HG02678 (cell line): Measurements from ENCODE around the gene NACC1.
"Not testable (repeated sequence)": the region's sequence is repeated elsewhere in the genome, so short reads cannot be mapped to it uniquely, and the experiment has no call there.

Experiments used
- ATAC-seq: cut with Tn5 transposase; IDR thresholded peaks from one replicate; pipeline ENCODE4 v1.9.1; 2021; ENCODE audit warnings: mild to moderate bottlenecking, moderate library complexity; ENCODE audit not compliant: unreplicated experiment

The NACC1 gene

DNA sequence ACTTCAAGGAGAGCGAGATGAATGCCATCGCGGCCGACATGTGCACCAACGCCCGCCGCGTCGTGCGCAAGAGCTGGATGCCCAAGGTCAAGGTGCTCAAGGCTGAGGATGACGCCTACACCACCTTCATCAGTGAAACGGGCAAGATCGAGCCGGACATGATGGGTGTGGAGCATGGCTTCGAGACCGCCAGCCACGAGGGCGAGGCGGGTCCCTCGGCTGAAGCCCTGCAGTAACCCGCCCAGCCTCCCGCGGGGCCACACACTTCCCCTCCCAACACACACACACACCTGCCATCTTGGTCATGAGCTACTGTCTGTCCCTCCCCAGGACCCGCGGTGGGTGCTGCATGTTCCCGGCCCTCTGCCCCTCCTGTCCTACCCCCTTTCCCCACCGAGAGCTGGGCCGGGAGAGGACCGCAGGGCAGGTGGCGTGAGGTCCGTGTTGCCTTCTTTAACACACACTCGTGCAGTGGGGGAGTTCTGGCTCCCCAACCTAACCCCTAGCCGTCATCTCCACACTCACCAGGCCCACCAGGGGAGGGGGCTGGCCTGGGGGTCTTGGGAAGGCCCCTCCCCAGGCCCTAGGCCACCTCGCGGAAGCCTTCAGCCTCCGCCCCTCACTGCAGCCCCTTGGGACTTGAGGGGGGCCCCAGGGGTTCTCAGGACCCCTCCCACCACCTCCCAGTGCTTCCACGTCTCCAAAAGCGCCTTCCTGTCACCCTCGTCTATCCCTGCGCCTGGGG is 20.3 kb downstream of the NACC1 start:
- no peak for ATAC-seq

DNA sequence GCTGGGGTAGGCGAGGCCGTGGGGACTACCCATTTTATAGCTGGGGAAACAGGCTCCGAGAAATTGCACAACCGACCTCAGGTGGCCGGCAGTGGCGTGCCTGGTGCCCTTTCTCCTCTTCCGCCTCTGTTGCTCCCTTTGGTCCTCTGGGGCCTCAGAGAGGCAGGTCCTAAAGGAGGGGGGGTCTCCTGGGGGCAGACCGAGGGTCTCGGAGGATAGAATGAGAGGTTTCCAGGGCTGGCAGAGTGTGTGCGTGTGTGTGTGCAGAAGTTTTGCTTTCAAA is 20.8 kb downstream of the NACC1 start:
- no peak for ATAC-seq

DNA sequence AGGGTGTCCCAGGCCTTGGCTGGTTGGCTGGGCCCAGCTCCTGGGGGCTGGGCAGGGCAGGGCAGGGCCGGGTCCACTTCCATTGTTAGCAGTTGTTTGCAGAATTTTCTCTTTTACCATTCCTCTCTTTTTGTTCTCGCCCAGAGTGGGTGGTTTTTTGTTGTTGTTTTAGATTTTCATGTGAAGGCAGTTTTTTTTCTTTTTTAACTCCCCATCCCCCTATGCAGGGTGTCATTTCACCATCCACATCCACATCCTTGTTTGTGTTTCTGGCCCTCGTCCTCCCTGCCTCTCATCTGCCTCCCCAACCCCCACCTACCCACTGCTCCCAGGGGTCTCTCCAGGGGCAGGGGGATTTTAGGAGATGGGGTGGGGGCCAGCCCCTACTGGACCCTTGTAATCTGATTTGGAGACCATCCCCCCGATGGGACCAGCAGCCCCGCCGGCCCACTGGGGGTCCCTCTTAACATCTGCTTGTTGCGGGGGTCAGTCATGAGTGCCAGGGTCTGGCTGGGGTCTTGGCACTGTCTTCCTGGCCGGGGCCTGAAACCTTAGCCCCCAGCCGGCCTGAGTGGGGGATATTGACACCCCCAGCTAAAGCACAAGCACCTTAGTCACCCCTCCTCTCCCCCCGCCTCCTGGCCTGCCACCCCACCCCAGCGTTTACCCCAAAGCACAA is 21.7 kb downstream of the NACC1 start:
- ATAC-seq = no peak

DNA sequence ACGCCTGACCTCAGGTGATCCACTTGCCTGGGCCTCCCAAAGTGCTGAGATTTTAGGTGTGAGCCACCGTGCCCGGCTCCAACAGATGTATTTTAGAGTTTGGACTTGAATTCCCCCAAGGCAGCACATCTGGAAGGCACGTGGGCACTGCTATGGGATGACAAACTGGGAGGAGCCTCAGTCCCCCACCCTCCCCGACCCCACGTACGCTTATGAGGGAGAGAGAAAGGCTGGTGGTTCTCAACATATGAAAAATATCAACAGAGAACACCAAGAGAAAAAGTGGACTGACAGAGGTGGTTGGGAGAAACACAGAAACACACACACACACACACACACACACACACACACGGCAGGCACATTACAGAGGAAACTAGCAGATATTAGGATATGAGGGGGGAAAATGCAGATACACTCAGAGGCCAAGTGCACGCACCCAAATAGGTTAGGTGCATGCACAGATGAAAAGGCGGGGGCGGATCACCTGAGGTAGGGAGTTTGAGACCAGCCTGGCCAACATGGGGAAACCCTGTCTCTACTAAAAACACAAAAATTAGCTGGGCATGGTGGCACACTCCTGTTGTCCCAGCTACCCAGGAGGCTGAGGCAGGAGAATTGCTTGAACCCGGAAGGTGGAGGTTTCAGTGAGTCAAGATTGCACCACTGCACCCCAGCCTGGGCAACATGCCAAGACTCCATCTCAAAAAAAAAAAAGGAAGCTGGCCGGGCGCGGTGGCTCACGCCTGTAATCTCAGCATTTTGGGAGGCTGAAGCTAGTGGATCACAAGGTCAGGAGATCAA is 28.9 kb downstream of the NACC1 start:
- ATAC-seq = no peak

- not testable (repeated sequence) for ATAC-seq
Measured at GRCh38 chr19:13149173-13149627, 31.1 kb downstream of the NACC1 start.

- ATAC-seq = no peak
Measured at GRCh38 chr19:13149628-13150186, 31.6 kb downstream of the NACC1 start.

DNA sequence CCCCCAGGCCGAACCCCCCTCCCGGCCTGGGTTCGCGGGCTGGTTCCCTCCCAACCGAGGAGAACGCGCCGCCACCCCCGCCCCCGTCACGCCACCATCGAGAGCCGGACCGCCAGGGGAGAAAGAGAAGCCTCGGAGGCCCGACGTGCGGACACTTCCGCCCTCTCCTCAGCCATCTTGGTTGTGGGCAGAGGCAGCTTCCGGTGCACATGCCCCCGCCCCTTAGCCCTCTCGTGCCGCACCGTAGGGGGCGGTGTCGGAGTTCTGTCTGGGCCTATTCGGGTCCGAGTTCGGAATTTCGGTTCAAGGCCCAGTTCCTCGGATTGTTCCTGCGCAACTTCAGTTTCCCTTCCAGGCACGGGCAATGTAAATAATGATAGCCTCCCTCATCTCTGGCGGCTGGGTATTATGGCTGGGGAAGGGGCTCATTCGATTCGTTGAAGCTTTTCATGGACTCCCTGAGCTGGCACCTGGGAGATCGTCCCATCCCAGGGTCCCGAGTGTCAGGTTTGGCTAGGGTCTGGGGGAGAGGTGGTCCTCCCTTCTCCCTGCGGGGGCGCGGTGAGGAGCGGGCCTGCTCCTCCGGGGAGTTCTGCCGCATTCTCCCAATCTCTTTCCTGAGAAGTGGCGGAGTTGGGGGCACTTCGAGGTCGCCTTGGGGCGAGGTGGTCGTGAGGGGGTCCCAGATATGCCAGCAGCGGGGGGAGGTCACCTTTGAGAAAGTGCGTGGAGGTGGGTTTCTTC is 32.3 kb downstream of the NACC1 start, which contains the start of the genes IER2 and STX10:
Gene IER2 (plus strand): TSS at position 225 of the 744 bp plus-strand sequence. CDS start 2,776 bp downstream, outside the sequence.
Gene STX10 (minus strand): TSS at position 189 of the 744 bp plus-strand sequence. CDS start 202 bp downstream, outside the sequence.
- peak; percentile 38 for ATAC-seq

- ATAC-seq = no peak
Measured at GRCh38 chr19:13150931-13151604, 33.0 kb downstream of the NACC1 start.

DNA sequence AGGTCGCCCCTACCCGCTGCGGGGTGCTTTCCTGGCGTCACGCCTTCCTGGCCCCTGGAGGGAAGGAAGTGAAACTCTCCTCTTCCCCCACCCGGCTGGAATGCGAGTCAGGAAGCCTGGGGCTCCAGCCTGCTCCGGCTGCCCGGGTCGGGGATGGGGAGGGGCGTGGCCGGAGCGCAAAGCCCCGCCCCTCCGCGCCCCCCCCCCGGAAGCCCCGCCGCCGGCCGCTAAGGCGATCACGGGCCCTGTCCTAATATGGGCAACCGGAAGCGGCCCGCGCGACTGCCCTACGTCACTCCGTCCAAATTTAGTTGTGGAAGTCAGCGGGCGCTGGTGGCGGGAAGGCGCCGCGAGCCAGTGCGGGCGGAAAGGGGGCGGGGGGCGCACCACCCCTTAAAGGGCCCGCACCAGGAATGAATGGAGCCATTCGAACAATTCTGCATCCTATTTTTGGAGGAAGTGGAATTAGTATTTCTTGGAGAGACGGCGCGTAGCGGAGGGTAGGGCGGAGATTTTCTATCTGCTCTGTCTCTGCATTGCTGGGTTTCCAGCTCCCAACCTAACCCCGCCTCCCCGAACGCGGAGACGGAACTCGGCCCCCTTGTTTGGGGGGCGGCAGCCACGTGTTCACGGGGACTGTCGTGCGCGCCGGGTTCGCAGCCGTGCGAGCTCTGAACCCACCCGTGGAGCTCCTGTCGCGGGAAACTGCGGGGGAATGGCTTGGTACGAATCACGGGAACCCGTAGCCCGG is 33.7 kb downstream of the NACC1 start:
- peak; percentile 42 for ATAC-seq

- ATAC-seq = peak; percentile 4
Measured at GRCh38 chr19:13152356-13152973, 34.4 kb downstream of the NACC1 start.

- peak; percentile 31 for ATAC-seq
Measured at GRCh38 chr19:13152974-13153568, 35.0 kb downstream of the NACC1 start.

- ATAC-seq = no peak
Measured at GRCh38 chr19:13153569-13154240, 35.6 kb downstream of the NACC1 start.

DNA sequence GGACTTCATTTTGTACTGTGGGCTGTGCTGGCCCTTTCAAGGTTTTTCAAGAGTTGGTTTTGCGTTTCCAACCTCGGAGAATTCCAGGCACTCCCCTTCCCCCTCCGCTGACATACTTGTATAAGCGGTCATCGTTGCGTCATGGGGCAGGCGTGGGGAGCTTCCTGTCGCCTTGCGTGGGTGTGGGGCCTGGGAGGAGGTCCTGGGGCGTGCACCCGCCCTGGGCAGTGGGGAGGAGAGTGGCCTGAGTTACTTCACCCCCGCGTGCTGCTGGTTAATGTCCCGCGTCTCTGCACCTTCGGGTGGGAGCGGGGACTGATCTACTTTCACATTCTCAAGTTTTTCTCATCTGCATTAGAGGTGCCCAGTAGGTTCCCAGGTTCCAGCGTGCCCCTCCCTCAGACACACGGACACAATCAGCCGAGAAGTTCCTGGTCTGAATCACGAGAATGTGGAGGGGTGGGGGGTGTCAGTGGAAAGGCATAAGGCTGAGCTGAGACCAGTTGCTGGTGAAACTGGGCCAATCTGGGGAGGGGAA is 36.2 kb downstream of the NACC1 start:
- no peak for ATAC-seq

DNA sequence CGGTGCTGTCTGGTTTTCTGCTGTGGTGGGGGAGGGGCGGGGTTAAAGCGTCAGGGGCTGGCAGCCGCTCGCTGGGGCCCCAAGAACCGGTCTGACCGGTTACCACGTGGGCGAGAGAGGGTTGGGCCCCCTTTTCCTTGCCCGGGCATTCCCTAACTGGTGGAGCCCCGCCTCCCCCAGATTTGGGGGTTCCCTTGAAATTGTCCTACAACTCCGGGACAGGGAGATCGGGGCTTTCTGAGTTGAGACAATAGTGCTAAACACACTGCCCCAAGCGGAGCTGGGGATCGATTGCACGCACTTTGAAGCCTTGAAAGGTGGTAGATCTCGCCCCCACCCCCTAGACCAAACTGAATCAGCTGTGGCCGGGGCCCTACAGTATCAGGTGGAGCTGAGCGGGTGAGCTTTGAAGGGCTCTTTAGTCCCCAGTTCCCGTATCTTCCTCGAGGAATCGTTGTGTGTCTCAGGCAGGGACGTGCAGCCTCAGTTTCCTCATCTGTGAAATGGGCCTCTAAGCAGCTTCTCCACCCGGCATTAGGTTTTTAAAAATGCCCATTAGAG is 36.9 kb downstream of the NACC1 start:
- ATAC-seq = no peak

DNA sequence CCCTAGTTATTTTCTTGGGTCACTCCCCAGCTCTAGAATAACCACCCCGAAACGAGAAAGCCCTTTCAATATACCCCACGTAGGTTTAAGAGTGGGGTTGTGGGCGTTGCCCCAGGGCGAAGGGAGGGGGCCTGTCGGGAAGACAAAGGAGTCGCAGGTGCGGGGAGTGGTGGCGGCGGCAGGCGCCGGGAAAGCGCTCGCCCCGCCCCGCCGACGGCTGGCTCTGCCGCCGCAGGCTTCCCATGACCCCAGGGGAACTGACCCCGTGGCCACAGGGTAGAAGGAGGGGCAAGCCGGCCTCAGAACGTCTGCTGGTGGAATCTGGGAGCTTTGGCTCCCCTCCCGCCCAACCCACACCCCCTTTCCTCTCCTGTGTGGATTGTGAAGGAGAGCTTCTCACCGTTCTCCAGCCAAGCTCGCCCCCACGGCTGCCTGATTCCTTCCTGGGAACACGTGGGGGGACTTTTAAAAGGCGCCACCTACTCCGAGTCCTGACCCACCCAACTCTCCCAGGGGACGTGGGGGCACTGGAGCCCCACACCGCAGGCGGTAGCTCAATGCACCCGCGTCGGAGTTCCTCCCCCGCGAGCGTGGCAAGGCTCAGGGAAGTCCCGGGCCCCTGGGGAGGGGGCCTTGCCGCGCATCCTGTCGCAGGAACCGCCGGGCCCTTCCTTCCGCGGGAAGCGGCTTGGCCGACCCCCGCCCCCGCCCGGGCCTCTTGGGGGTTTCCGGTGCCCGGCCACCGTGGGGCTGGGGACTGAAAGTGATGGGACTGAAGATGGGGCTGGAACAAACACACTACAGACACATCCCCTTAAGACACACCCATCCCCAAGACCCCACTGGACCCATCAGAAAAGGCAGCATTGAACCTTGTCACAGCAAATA is 37.7 kb downstream of the NACC1 start:
- peak; percentile 22 for ATAC-seq

- ATAC-seq = no peak
Measured at GRCh38 chr19:13159713-13160112, 41.6 kb downstream of the NACC1 start.
